DOHH2 (cell line): ENCODE measurements around the gene VSIR.

Source experiments
- H3F3A ChIP-seq: fragments of 200-600 bp; sonication (generic), shearing (Covaris generic); 2 replicates; pipeline ENCODE4 v1.6.0; 2016; ENCODE audit warnings: antibody characterized with exemption, mild to moderate bottlenecking; ENCODE audit not compliant: control insufficient read depth, insufficient read depth
- H3K27ac ChIP-seq: fragments of 200-600 bp; sonication (generic); 2 replicates; pipeline ENCODE4 v1.5.1; 2014; ENCODE audit warnings: low read depth, mild to moderate bottlenecking, low read length, moderate library complexity
- H3K27me3 ChIP-seq: fragments of 200-600 bp; sonication (generic); 2 replicates; pipeline ENCODE4 v1.6.1; 2014; ENCODE audit warnings: mild to moderate bottlenecking, low read length, mixed read lengths; ENCODE audit not compliant: control insufficient read depth
- H3K36me3 ChIP-seq: fragments of 200-600 bp; sonication (generic); 2 replicates; pipeline ENCODE4 v1.6.1; 2014; ENCODE audit warnings: mild to moderate bottlenecking, low read length, moderate library complexity, mixed read lengths; ENCODE audit not compliant: control insufficient read depth
- H3K4me1 ChIP-seq: fragments of 200-600 bp; sonication (generic); 2 replicates; pipeline ENCODE4 v1.6.1; 2014; ENCODE audit warnings: mild to moderate bottlenecking, low read length, mixed read lengths; ENCODE audit not compliant: control insufficient read depth
- H3K4me2 ChIP-seq: fragments of 200-600 bp; sonication (generic); 2 replicates; pipeline ENCODE4 v1.6.0; 2014; ENCODE audit warnings: mild to moderate bottlenecking, low read length, moderate library complexity
- H3K4me3 ChIP-seq: fragments of 200-600 bp; sonication (generic); 2 replicates; pipeline ENCODE4 v1.5.1; 2014; ENCODE audit warnings: mild to moderate bottlenecking, low read length, mixed read lengths
- H3K79me2 ChIP-seq: fragments of 200-600 bp; sonication (generic); 2 replicates; pipeline ENCODE4 v1.6.1; 2014; ENCODE audit warnings: mild to moderate bottlenecking, low read length, mixed read lengths; ENCODE audit not compliant: control insufficient read depth
- H3K9me2 ChIP-seq: fragments of 200-600 bp; sonication (generic); replicated peaks from 2 replicates; pipeline ENCODE4 v1.6.1; 2014; ENCODE audit warnings: mild to moderate bottlenecking, low read length, mixed read lengths; ENCODE audit not compliant: control insufficient read depth
- H3K9me3 ChIP-seq: fragments of 200-600 bp; sonication (generic); 2 replicates; pipeline ENCODE4 v1.6.1; 2014; ENCODE audit warnings: antibody characterized with exemption, low read length, mixed read lengths; ENCODE audit not compliant: control insufficient read depth, insufficient read depth
- H4K20me1 ChIP-seq: fragments of 200-600 bp; sonication (generic); 2 replicates; pipeline ENCODE4 v1.6.0; 2014; ENCODE audit warnings: low read depth, mild to moderate bottlenecking, antibody characterized with exemption, low read length, moderate library complexity; ENCODE audit not compliant: control insufficient read depth, insufficient read depth
- EZH2phosphoT487 ChIP-seq: fragments of 200-600 bp; sonication (generic); IDR thresholded peaks from 2 replicates; pipeline ENCODE4 v1.6.1; 2017; ENCODE audit warnings: borderline replicate concordance, mild to moderate bottlenecking, antibody characterized with exemption, low read length, moderate library complexity, mixed read lengths
- TF ChIP-seq, protein P1 (sequence below): fragments of 200-600 bp; sonication (generic); IDR thresholded peaks from one replicate; pipeline ENCODE4 v1.5.1; 2014; ENCODE audit warnings: antibody characterized with exemption, mild to moderate bottlenecking, low read depth, low read length; ENCODE audit not compliant: poor library complexity, severe bottlenecking

VSIR gene

DNA sequence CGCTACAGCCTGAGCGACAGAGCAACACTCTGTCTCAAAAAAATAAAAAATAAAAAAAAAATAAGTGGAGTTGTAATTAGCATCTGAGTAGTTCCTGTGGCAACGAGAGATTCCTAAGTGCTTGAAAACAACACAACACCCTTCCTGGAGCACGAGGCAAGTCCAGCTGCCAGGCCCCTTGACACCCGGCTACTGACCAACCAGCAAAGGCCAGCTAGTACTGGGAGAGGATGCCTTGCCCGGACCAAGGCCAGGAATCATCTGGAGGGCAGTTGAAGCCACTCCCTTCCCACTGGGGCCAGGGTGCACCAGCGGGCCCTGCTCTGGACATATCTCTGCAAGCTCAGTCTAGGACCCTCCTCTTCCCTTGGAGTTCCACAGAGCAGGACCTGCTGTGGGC is 54.3 kb downstream of the VSIR start:
- H3F3A ChIP-seq = no peaks in the 10 kb centered on the region
- H3K27me3 ChIP-seq = 0 out of 2 replicates have a peak, but pooled peaks cover 3% of the 10 kb centered on the region
- no peaks in the 10 kb centered on the region for H3K36me3 ChIP-seq
- H3K79me2 ChIP-seq = no peaks in the 10 kb centered on the region
- H3K4me2 ChIP-seq = no peak overlapping the region
- H3K9me2 ChIP-seq = no peaks in the 10 kb centered on the region
- H3K9me3 ChIP-seq = no peaks in the 10 kb centered on the region
- H4K20me1 ChIP-seq = no peaks in the 10 kb centered on the region
- TF ChIP-seq EZH2phosphoT487 = no peak
- TF ChIP-seq, protein P1, sequence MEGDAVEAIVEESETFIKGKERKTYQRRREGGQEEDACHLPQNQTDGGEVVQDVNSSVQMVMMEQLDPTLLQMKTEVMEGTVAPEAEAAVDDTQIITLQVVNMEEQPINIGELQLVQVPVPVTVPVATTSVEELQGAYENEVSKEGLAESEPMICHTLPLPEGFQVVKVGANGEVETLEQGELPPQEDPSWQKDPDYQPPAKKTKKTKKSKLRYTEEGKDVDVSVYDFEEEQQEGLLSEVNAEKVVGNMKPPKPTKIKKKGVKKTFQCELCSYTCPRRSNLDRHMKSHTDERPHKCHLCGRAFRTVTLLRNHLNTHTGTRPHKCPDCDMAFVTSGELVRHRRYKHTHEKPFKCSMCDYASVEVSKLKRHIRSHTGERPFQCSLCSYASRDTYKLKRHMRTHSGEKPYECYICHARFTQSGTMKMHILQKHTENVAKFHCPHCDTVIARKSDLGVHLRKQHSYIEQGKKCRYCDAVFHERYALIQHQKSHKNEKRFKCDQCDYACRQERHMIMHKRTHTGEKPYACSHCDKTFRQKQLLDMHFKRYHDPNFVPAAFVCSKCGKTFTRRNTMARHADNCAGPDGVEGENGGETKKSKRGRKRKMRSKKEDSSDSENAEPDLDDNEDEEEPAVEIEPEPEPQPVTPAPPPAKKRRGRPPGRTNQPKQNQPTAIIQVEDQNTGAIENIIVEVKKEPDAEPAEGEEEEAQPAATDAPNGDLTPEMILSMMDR = no peak
- H3K4me3 ChIP-seq = no peak overlapping the region
- peaks cover under 1% of the 10 kb centered on the region for H3K4me1 ChIP-seq
- no peak overlapping the region for H3K27ac ChIP-seq

DNA sequence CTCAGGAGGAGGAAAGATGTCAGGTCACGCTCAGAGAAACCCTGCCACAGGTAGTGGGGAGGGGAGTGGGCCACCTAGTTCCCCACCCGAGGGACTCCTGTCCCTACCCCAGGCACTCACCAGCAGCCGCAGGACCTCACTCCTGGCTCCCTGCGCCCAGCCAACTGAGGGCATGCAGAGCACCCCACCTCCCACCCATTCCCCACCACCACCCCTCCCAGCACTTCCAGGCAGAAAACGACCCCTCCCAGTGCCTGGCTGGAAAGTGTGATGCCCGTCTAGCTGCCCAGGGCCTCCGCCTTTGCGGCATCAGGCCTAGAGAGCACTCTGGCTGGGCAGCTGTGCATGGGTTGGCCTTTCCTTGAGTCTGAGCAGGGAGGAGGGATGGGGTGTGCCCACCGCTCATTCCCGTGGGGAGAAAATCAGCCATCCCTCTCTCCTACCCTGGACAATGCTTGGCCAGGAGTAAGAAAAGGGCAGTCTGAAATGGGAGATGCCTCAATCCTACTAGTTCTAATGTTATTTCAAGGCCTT is 55.1 kb downstream of the VSIR start:
- H3K36me3 ChIP-seq = no peaks in the 10 kb centered on the region
- H3K4me2 ChIP-seq = no peak overlapping the region
- H4K20me1 ChIP-seq = no peaks in the 10 kb centered on the region
- no peaks in the 10 kb centered on the region for H3K9me3 ChIP-seq
- no peak overlapping the region for H3K4me3 ChIP-seq
- 0 out of 2 replicates have a peak, but pooled peaks cover 3% of the 10 kb centered on the region for H3K27me3 ChIP-seq
- H3K27ac ChIP-seq = no peak overlapping the region
- H3K9me2 ChIP-seq = no peaks in the 10 kb centered on the region
- TF ChIP-seq, protein P1 = no peak
- TF ChIP-seq EZH2phosphoT487 = no peak
- H3K4me1 ChIP-seq = peaks cover 5% of the 10 kb centered on the region
- no peaks in the 10 kb centered on the region for H3F3A ChIP-seq
- no peaks in the 10 kb centered on the region for H3K79me2 ChIP-seq

DNA sequence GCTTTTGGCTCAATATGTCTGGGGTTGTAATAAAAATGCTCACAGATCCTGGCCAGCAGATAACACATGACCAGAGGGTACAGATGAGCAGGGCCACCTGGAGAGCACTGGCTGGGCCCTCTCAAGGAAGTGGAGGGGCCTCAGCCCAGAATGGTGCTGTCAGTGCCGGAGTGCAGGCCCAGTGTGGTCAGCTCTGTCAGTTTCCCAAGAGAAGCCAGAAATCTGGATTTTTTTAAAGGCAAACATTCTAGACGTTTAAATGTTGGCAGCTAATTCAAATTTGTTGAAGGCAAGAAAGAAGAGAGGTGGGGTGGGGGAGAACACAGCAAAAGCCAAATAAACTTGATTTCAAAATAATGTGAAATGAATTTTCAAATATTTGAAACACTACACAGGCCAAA is 55.8 kb downstream of the VSIR start:
- Histone ChIP-seq H3K9me2 (no peaks in the 10 kb centered on the region), H3K9me3 (no peaks in the 10 kb centered on the region), H3K79me2 (no peaks in the 10 kb centered on the region), H3K4me1 (peaks cover 10% of the 10 kb centered on the region), H3K27me3 (0 out of 2 replicates have a peak, but pooled peaks cover 3% of the 10 kb centered on the region), H3K4me2 (no peak overlapping the region), H3F3A (no peaks in the 10 kb centered on the region), H4K20me1 (no peaks in the 10 kb centered on the region), H3K27ac (no peak overlapping the region), H3K36me3 (no peaks in the 10 kb centered on the region), H3K4me3 (no peak overlapping the region)
- TF ChIP-seq, protein P1 = no peak
- TF ChIP-seq EZH2phosphoT487 = no peak
